Measurements from ENCODE around the gene WASHC4.

- TF ChIP-seq MAX (IDR thresholded peaks at IDR 0.05) = no peak
- TF ChIP-seq CTCF (IDR thresholded peaks at IDR 0.05 in 2 of 3, conservative IDR thresholded peaks at IDR 0.05 in 1 of 3; ENCODE audit: borderline replicate concordance in 1 of 3, insufficient read depth in 1 of 3, low read depth in 2 of 3, low read length in 2 of 3) = no peak
- no peak for TF ChIP-seq EZH2 (IDR thresholded peaks at IDR 0.05)
- no peak for TF ChIP-seq EZH2phosphoT487 (IDR thresholded peaks at IDR 0.05; ENCODE audit: borderline replicate concordance)
- no peak for TF ChIP-seq TCF7L2 (IDR thresholded peaks at IDR 0.05; ENCODE audit: borderline replicate concordance, extremely low read depth, insufficient read depth, insufficient read length)
- no peak for TF ChIP-seq POLR2A (IDR thresholded peaks at IDR 0.05; ENCODE audit: borderline replicate concordance, extremely low read depth, insufficient read depth, insufficient read length)
- TF ChIP-seq POLR2AphosphoS5 (IDR thresholded peaks at IDR 0.05; ENCODE audit: low read depth, low read length) = no peak
These were observed 64.3 kb downstream of the WASHC4 start for GRCh38 chr12:105171691-105172436.

Measured in HCT116 (cell line).